ENCODE measurements around the gene HNRNPDL. TPM values are rescaled to one million over a fixed set of nuclear protein-coding genes. Genes with fewer than 3 reads are reported as not detected.

HNRNPDL gene
- total RNA-seq, 1 donor from 2014 or later, result 279 TPM

DNA sequence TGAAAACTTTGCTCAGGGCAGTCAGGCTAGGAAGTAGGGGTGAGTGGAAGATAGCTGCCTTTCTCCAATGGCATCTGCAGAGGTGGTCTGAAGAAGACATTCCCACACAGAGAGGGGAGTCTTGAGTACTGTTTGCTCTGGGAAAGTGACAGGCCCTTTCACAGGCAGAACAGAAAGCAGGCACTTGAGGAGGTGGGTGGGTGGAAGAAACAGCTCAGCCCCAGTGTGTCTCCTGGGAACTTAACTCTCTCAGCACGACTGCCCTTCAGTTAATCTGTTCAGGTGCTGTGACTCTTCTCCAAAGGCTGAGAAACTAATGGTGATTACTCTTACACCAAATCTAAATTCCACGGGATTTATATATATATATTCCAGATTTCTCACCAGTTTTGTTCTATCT is 28.5 kb upstream of the HNRNPDL start:
- H3K4me3 Mint-ChIP-seq (ENCODE audit: unreplicated experiment), result no peak overlapping the region
- peaks cover 32% of the 10 kb centered on the region for H3K36me3 Mint-ChIP-seq (ENCODE audit: unreplicated experiment)
- DNase-seq (ENCODE audit: extremely low spot score, unreplicated experiment), result peak; percentile 54
- no peaks in the 10 kb centered on the region for H3K9me3 Mint-ChIP-seq (ENCODE audit: unreplicated experiment)
- no peaks in the 10 kb centered on the region for H3K27me3 Mint-ChIP-seq (ENCODE audit: unreplicated experiment)
- TF ChIP-seq, protein P1, sequence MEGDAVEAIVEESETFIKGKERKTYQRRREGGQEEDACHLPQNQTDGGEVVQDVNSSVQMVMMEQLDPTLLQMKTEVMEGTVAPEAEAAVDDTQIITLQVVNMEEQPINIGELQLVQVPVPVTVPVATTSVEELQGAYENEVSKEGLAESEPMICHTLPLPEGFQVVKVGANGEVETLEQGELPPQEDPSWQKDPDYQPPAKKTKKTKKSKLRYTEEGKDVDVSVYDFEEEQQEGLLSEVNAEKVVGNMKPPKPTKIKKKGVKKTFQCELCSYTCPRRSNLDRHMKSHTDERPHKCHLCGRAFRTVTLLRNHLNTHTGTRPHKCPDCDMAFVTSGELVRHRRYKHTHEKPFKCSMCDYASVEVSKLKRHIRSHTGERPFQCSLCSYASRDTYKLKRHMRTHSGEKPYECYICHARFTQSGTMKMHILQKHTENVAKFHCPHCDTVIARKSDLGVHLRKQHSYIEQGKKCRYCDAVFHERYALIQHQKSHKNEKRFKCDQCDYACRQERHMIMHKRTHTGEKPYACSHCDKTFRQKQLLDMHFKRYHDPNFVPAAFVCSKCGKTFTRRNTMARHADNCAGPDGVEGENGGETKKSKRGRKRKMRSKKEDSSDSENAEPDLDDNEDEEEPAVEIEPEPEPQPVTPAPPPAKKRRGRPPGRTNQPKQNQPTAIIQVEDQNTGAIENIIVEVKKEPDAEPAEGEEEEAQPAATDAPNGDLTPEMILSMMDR (IDR thresholded peaks at IDR 0.05), result no peak
- no peak overlapping the region for H3K27ac Mint-ChIP-seq (ENCODE audit: unreplicated experiment)
- peaks cover 2% of the 10 kb centered on the region for H3K4me1 Mint-ChIP-seq (ENCODE audit: unreplicated experiment)

DNA sequence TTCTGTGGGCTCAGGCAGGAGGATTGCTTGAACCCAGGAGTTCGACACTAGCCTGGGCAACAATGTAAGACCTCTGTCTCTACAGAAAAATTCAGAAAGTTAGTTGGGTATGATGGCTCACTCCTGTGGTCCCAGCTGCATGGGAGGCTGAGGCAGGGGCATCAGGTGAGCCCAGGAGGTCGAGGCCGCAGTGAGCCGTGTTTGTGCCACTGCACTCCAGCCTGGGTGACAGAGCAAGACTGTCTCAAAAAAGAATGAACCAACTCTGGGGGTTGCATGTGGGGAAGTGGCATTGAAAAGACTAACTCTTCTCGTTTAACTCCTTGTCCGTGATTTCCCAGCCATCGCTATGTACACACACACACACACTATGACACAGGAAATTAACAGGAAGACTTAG is 27.0 kb upstream of the HNRNPDL start:
- peak; percentile 57 for DNase-seq (ENCODE audit: extremely low spot score, unreplicated experiment)
- Mint-ChIP-seq H3K4me1 (ENCODE audit: unreplicated experiment) (no peaks in the 10 kb centered on the region), H3K36me3 (ENCODE audit: unreplicated experiment) (peaks cover 32% of the 10 kb centered on the region), H3K27me3 (ENCODE audit: unreplicated experiment) (no peaks in the 10 kb centered on the region), H3K4me3 (ENCODE audit: unreplicated experiment) (no peak overlapping the region), H3K9me3 (ENCODE audit: unreplicated experiment) (no peaks in the 10 kb centered on the region), H3K27ac (ENCODE audit: unreplicated experiment) (no peak overlapping the region)
- TF ChIP-seq, protein P1 (IDR thresholded peaks at IDR 0.05), result no peak

DNA sequence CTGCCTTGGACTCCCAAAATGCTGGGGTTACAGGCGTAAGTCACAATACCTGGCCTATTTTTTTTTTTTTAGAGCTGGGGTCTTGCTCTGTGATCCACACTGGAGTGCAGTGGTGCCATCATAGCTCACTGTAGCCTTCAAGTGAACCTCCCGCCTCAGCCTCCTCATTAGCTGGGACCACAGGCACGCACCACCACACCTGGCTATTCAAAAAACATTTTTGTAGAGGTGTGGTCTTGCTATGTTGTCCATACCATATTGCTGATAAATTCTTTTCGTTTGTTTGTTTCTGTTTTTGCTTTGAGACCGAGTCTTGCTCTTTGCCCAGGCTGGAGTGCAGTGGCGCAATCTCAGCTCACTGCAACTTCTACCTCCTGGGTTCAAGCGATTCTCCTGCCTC is 21.8 kb upstream of the HNRNPDL start:
- TF ChIP-seq, protein P1 (IDR thresholded peaks at IDR 0.05), result no peak
- H3K27ac Mint-ChIP-seq (ENCODE audit: unreplicated experiment), result no peak overlapping the region
- no peak overlapping the region for H3K4me3 Mint-ChIP-seq (ENCODE audit: unreplicated experiment)
- peaks cover 47% of the 10 kb centered on the region for H3K36me3 Mint-ChIP-seq (ENCODE audit: unreplicated experiment)
- peaks cover 2% of the 10 kb centered on the region for H3K4me1 Mint-ChIP-seq (ENCODE audit: unreplicated experiment)
- H3K9me3 Mint-ChIP-seq (ENCODE audit: unreplicated experiment), result no peaks in the 10 kb centered on the region
- no peaks in the 10 kb centered on the region for H3K27me3 Mint-ChIP-seq (ENCODE audit: unreplicated experiment)
- DNase-seq (ENCODE audit: extremely low spot score, unreplicated experiment), result no peak

DNA sequence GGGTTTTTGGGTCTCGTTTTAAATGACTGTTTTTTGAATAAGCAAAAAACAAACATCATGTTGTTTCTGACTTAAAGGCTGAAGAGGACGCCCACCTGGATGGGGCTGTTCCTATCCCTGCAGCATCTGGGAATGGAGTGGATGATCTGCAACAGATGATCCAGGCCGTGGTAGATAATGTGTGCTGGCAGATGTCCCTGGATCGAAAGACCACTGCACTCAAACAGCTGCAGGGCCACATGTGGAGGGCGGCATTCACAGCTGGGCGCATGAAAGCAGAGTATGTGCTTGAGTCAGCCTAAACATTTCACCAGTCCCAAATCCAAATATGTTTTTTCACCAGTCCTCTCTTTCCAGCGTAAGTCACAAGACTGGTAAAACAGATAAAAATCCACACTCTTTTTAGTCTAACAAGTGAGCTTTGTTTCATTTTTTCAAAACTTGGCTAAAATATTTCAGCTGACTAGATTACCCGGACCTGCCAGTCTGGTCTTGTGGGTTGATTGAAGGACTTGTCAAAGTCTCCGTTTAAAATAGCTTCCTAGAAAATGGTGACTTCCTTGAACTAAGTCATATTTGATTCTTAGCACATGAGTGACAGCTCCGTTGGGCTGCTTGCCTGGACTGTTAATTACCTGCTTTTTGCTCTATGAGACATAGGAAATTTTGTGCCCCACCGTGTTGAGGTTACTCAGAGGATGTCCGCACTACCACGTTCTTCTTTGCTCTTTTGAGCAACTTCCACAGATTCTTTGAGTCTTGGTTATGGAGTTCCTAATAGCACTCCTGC is 20.9 kb upstream of the HNRNPDL start:
- Mint-ChIP-seq H3K9me3 (ENCODE audit: unreplicated experiment) (no peaks in the 10 kb centered on the region), H3K4me3 (ENCODE audit: unreplicated experiment) (no peak overlapping the region), H3K27me3 (ENCODE audit: unreplicated experiment) (no peaks in the 10 kb centered on the region), H3K27ac (ENCODE audit: unreplicated experiment) (no peak overlapping the region), H3K36me3 (ENCODE audit: unreplicated experiment) (peaks cover 42% of the 10 kb centered on the region), H3K4me1 (ENCODE audit: unreplicated experiment) (peaks cover 2% of the 10 kb centered on the region)
- DNase-seq (ENCODE audit: extremely low spot score, unreplicated experiment), result no peak
- TF ChIP-seq, protein P1 (IDR thresholded peaks at IDR 0.05), result no peak

DNA sequence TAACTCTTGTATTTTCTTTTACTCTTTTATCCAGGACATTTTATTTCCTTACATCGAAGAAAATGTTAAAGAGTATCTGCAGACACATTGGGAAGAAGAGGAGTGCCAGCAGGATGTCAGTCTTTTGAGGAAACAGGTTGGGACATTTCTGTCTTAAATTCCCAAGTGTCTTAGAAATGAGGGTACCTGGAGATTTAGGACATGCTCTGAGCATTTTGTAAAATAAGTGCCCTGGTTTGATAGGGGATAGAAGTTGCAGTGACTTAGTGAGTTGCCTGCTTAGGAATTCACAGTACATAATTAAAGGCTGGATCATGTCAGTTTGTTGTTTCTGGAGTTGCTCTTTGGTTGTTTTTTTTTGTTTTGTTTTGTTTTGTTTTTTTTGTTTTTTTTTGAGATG is 17.6 kb upstream of the HNRNPDL start:
- Mint-ChIP-seq H3K27ac (ENCODE audit: unreplicated experiment) (no peak overlapping the region), H3K9me3 (ENCODE audit: unreplicated experiment) (no peaks in the 10 kb centered on the region), H3K36me3 (ENCODE audit: unreplicated experiment) (peaks cover 31% of the 10 kb centered on the region), H3K4me1 (ENCODE audit: unreplicated experiment) (peaks cover 2% of the 10 kb centered on the region), H3K4me3 (ENCODE audit: unreplicated experiment) (no peak overlapping the region), H3K27me3 (ENCODE audit: unreplicated experiment) (no peaks in the 10 kb centered on the region)
- TF ChIP-seq, protein P1 (IDR thresholded peaks at IDR 0.05), result no peak
- DNase-seq (ENCODE audit: extremely low spot score, unreplicated experiment), result no peak
